Urinary bladder (tissue), 4 donors: ENCODE measurements around the gene PRRC2B. TPM values are rescaled to one million over a fixed set of nuclear protein-coding genes. Genes with fewer than 3 reads are reported as not detected.
"Not testable (repeated sequence)": the region's sequence is repeated elsewhere in the genome, so short reads cannot be mapped to it uniquely, and the experiment has no call there.

Experiments
- DNase-seq: peaks from one replicate; pipeline ENCODE4 v3.0.0-alpha.2; 2015; ENCODE audit errors: extremely low spot score
- H3K27ac ChIP-seq: one replicate; pipeline ENCODE4 v1.5.1; 2013; ENCODE audit warnings: low read depth, mild to moderate bottlenecking, moderate library complexity
- H3K36me3 ChIP-seq: one replicate; pipeline ENCODE4 v1.6.1; 2013; ENCODE audit warnings: mild to moderate bottlenecking, moderate library complexity; ENCODE audit not compliant: insufficient read depth
- H3K4me1 ChIP-seq: one replicate; pipeline ENCODE4 v1.6.1; 2013; ENCODE audit warnings: mild to moderate bottlenecking, moderate library complexity; ENCODE audit not compliant: insufficient read depth
- H3K4me3 ChIP-seq: one replicate; pipeline ENCODE4 v1.5.1; 2013; ENCODE audit warnings: low read depth, low read length
- WGBS: extraction: QIAGEN DNeasy Blood & Tissue Kit; methylation state at CpG from one replicate; pipeline ENCODE4 v1.1.7; 2013; 5-methylcytosine and 5-hydroxymethylcytosine counted together
- polyA plus RNA-seq: library from polyadenylated mRNA; stranded (reverse); fragments of 200-250 nt; gene quantifications from one replicate; pipeline ENCODE4 v1.2.3, GENCODE V29; 2013
- total RNA-seq: library from RNA; depleted of rRNA; stranded (reverse); fragments of >200 nt; gene quantifications from one replicate; pipeline ENCODE4 v1.2.3, GENCODE V29; 2014
- donor health status: healthy with polysubstance abuse.
- donor health status: healthy.

PRRC2B gene
- total RNA-seq (78.7 TPM), polyA plus RNA-seq (82.3 TPM)

DNA sequence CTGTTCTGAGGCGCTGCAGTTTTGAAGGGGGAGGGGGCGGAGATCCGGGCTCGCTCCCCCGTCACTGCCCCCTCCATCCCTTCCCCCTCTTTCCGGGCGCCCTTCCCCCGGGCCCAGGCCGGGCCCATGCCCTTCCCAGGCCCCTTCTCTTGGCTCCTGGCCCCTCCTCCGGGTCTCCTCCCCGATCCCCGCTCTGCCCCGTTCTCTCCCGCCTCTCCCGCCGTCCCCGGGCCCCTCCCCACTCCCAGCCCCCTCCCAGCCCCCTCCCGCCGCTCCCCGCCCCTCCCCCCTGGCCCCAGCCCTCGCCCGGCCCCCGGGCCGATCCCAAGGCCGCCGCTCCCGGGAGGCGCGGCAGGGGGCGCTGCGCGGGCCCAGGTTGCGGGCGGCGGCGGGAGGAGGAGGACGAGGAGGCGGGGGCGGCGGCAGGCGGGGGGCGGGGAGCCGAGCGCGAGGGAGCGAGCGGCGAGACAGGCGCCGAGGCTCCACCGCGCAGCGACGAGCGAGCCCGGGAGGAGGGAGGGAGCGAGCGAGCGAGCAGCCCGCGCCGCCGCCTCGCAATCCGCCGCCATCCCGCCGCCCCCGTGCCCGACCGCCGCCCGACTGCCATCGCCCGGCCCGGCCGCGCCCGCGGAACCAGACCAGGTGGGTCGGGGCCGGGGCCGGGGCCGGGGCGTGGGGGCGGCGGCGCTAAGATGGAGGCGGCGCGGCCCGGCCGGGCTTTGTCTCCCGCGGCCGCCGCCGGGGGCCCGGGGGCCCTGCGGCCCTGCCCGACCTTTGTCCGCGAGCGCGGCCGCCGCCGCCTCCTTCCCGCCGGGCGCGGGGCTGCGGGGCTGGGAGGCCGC lies at the start of gene PRRC2B:
Gene PRRC2B (plus strand): TSS at position 465 of the 842 bp plus-strand sequence. CDS start 36,059 bp downstream, outside the sequence.
- no peak for DNase-seq
- H3K36me3 ChIP-seq, result no peaks in the 10 kb centered on the region
- H3K4me1 ChIP-seq, result peaks cover 2% of the 10 kb centered on the region
- peak within 1 kb of the TSS; percentile 97 for H3K27ac ChIP-seq
- peak within 1 kb of the TSS; percentile 95 for H3K4me3 ChIP-seq
- WGBS, result under 1% methylated on average over 108 of the region's 114 CpGs

DNA sequence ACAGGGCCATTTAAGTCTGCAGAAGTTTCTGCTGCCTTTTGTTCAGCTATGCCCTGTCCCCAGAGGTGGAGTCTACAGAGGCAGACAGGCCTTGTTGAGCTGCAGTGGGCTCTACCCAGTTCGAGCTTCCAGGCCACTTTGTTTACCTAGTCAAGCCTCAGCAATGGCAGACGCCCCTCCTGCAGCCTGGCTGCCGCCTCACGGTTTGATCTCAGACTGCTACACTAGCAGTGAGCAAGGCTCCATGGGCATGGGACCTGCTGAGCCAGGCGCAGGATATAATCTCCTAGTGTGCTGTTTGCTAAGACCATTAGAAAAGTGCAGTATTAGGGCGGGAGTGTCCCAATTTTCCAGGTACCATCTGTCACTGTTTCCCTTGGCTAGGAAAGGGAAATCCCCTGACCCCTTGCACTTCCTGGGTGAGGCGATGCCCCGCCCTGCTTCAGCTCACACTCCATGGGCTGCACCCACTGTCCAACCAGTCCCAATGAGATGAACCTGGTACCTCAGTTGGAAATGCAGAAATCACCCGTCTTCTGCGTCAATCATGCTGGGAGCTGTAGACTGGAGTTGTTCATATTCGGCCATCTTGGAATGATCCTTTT lies 48.9 kb upstream of the PRRC2B start:
- not testable (repeated sequence) for H3K27ac ChIP-seq, H3K4me1 ChIP-seq, DNase-seq, H3K4me3 ChIP-seq, H3K36me3 ChIP-seq
- WGBS, result 78% methylated on average over 11 of the region's 11 CpGs

- DNase-seq, result no peak
- Histone ChIP-seq H3K36me3 (no peaks in the 10 kb centered on the region), H3K4me3 (no peak overlapping the region), H3K4me1 (no peaks in the 10 kb centered on the region), H3K27ac (no peak overlapping the region)
- WGBS, result 91% methylated on average over 6 of the region's 6 CpGs
These were observed 47.3 kb upstream of the PRRC2B start for GRCh38 chr9:131346559-131346958.

DNA sequence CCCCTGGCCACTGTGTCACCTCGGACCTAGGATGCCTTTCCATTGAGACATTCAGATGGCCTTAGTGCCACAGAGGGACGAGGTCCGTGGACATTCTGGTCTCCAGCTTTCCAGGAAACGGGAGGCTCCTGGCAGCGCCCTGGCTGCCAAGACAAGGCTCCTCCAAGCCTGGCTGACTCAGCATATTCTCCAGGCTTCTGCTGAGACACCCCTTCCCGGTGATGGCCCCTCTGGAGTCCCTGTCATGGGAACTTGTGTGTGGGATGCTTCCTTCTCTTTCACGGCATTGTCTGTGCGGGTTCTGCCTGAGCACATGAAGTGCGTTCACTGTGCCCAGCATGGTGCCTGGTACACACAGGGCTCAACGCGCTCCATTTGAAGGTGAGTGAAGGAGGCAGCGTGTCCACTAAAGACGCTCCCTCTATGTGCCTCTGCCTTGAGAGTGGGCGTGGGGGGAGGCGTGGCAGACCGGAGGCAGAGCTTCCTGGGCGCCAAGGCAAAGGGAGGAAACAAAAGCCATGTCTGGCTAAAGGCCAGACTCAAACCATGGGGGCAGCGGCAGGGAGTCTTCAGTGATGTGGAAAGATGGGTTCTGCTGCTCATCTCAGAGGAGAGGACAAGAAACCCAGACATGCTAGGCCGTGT lies 46.4 kb upstream of the PRRC2B start:
- no peaks in the 10 kb centered on the region for H3K36me3 ChIP-seq
- DNase-seq, result no peak
- 73% methylated on average over 19 of the region's 19 CpGs for WGBS

DNA sequence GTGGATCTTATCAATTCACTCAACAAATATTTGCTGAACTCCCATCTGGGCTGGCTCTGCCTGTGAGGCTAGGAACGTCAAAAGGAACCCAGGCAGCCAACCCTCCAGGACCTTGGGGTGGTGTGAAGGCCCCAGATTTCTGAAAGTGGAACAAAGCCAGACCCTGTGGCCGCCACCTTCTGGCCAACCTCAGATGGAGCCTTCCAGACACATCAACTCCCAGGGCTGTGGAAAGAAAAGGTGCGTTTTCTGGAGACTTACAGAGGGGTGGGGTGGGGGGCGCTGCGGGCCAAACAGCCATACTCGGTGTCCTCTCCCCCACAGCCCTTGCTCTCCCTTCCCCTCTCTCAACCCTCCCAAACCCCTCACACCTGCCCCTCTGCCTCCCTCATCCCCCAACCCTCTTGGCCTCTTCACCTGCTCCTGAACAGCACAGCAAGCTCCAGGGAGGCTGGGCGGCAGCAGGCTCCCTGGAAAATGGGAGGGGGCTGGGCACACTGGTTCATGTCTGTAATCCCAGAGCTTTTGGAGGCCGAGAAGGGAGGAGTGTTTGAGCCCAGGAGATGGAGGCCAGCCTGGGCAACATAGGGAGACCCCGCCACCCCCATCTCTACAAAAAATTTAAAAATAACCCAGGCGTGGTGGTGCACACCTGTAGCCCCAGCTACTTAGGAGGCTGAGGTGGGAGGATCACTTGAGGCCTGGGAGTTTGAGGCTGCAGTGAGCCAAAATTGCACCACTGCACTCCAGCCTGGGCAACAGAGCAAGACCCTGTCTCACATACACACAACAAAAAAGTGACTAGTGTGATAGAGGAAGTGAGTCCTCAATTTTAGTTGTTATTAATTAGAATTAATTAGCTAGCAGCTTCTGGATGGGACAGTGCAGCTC lies 45.0 kb upstream of the PRRC2B start:
- DNase-seq, result no peak
- WGBS, result 70% methylated on average over 10 of the region's 10 CpGs
- Histone ChIP-seq H3K4me1 (no peaks in the 10 kb centered on the region), H3K36me3 (no peaks in the 10 kb centered on the region), H3K27ac (no peak overlapping the region), H3K4me3 (no peak overlapping the region)

More for the DNA sequence above, 46.4 kb upstream of the PRRC2B start:
- H3K4me1 ChIP-seq, result no peaks in the 10 kb centered on the region
- H3K27ac ChIP-seq, result no peak overlapping the region
- H3K4me3 ChIP-seq, result no peak overlapping the region

GRCh38 chr9:131349522-131349880 lies 44.4 kb upstream of the PRRC2B start:
- H3K4me3 ChIP-seq, result no peak overlapping the region
- 62% methylated on average over 5 of the region's 5 CpGs for WGBS
- no peaks in the 10 kb centered on the region for H3K36me3 ChIP-seq
- no peak for DNase-seq
- no peaks in the 10 kb centered on the region for H3K4me1 ChIP-seq
- H3K27ac ChIP-seq, result no peak overlapping the region

DNA sequence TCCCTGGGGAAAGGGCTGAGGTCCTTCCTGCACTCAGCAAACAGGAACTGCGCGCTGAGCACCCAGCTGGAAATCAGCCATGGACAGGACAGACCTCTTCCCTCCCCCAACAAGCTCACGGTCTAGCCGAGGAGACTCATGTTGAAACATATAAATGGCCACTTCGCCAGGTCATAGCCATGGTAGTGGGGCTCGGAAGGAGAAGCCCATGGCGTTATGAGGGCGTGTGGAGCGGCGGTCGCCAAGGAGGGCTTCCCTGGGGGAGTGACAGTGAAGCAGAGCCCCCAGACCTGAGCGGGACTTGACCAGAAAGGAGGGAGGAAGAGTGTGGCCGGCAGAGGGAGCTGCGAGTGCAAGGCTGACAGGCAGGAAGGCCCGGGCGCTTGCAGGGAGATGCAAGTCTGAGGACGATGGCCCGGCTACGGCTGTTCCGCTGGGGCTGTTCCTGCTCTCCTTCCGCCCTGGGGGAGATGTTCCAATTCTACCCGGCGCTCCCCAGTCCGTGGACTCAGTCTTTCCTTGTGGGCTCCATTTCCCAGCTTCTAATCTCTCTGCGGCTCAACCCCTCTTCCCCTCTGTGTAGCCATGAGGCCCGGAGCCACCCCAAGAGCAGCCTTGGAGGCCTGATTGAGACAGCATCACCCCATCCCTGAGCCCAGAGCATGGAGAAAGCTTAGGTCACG lies 43.9 kb upstream of the PRRC2B start:
- DNase-seq, result peak; percentile 51
- H3K4me1 ChIP-seq, result no peaks in the 10 kb centered on the region
- WGBS, result 10% methylated on average over 27 of the region's 27 CpGs
- no peak overlapping the region for H3K4me3 ChIP-seq
- H3K27ac ChIP-seq, result no peak overlapping the region
- no peaks in the 10 kb centered on the region for H3K36me3 ChIP-seq

DNA sequence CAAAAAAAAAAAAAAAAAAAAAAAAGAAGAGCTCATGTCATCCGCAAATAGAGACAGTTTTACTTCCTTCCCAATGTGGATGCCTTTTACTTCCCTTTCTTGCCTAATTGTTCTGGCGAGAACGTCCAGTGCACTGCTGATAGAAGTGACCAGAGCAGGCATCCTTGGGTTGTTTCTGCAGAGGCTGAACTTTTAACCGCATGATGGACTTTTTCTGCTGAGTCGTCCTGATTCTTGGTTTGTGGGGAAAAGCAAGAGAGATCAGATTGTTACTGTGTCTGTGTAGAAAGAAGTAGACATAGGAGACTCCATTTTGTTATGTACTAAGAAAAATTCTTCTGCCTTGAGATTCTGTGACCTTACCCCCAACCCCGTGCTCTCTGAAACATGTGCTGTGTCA lies 37.4 kb upstream of the PRRC2B start:
- H3K27ac ChIP-seq, H3K4me3 ChIP-seq, H3K36me3 ChIP-seq, H3K4me1 ChIP-seq, DNase-seq: not testable (repeated sequence)
- WGBS, result 58% methylated on average over 5 of the region's 6 CpGs

DNA sequence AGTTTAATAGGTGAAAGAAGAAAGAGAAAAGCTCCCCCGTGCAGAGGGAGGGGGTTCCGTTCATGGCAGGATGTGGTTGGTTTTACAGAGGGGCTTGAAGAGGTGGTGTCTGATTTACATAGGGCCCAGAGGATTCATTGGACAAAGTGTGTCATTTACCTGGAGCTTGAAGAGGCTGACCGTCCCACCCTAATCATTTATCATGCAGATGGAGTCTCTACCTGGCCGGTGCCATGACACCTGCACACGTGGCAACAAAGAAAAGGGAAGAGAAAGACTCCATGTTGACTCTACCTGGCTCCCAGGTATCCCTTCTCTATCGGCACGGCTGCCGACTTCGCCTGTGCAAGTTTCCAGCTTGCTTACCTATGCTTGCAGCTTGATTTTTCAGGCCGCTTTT lies 35.3 kb upstream of the PRRC2B start:
- WGBS, result 82% methylated on average over 10 of the region's 10 CpGs
- H3K4me3 ChIP-seq, result no peak overlapping the region
- no peak for DNase-seq

GRCh38 chr9:131361202-131361833 lies 32.6 kb upstream of the PRRC2B start:
- peak; percentile 55 for DNase-seq
- no peak overlapping the region for H3K4me3 ChIP-seq
- H3K27ac ChIP-seq, result no peak overlapping the region
- H3K36me3 ChIP-seq, result no peaks in the 10 kb centered on the region
- H3K4me1 ChIP-seq, result no peaks in the 10 kb centered on the region
- 44% methylated on average over 8 of the region's 8 CpGs for WGBS

More for the DNA sequence above, 35.3 kb upstream of the PRRC2B start:
- Histone ChIP-seq H3K36me3 (no peaks in the 10 kb centered on the region), H3K4me1 (no peaks in the 10 kb centered on the region), H3K27ac (no peak overlapping the region)

GRCh38 chr9:131365546-131365945 lies 28.3 kb upstream of the PRRC2B start:
- Histone ChIP-seq H3K27ac (no peak overlapping the region), H3K4me1 (no peaks in the 10 kb centered on the region), H3K36me3 (no peaks in the 10 kb centered on the region), H3K4me3 (no peak overlapping the region)
- 88% methylated on average over 1 of the region's 1 CpG for WGBS
- DNase-seq, result no peak

DNA sequence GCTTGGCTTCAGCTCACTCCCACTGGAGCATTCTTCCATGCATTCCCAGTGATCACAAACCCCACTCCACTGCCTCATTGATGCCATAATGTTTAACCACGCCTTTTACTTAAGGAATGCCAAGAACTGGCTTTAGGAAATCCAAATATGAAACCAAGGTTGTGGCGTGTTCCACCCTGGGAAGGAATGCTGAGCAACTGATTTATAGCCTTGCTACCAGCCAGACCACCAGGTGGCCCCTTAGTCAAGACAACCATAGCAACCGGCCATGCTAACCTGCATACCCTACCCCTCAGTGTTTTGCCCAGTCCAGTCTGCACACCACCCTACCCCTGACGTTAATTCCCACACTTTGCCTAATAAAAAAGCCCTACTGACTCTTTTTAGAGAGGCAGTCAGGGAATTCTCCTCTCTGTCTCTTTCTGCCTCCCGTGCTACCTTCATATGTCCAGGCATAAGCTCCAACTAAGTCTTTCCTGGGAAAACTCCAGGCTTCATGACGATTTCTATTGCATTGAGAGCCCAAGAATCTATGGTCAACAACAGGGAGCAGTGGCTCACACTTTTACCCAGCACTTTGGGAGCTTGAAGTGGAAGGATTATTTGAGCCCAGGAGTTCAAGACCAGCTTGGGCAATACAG lies 27.0 kb upstream of the PRRC2B start:
- 17% methylated on average over 6 of the region's 6 CpGs for WGBS
- no peaks in the 10 kb centered on the region for H3K4me1 ChIP-seq
- DNase-seq, result peak; percentile 39
- no peaks in the 10 kb centered on the region for H3K36me3 ChIP-seq
- H3K4me3 ChIP-seq, result no peak overlapping the region
- H3K27ac ChIP-seq, result no peak overlapping the region
